NCI-H2081 (cell line): Measurements from ENCODE around the gene MILR1.
"Not testable (repeated sequence)": the region's sequence is repeated elsewhere in the genome, so short reads cannot be mapped to it uniquely, and the experiment has no call there.

Experiments
- DNase-seq, 2 experiments: peaks; one replicate each; lab custom pipeline; 2025; lab: John Stamatoyannopoulos, UW

Gene MILR1

DNA sequence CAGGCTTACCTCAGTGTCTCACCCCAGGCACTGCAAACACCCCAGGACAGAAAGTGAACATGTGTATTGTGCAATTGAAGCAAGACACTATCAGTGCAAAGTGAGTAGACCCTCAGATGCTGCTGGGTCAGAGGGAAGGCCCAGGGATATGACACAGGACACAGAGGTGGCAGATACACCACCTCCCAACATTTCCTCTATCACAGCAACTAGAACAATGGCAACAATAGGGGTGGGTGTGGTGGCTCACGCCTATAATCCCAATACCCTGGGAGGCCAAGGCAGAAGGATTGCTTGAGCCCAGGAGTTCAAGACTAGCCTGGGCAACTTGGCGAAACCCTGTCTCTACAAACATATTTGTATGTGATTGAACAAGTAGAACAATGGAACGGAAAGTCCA, 22.5 kb downstream of the MILR1 start:
- DNase-seq = no peak

DNA sequence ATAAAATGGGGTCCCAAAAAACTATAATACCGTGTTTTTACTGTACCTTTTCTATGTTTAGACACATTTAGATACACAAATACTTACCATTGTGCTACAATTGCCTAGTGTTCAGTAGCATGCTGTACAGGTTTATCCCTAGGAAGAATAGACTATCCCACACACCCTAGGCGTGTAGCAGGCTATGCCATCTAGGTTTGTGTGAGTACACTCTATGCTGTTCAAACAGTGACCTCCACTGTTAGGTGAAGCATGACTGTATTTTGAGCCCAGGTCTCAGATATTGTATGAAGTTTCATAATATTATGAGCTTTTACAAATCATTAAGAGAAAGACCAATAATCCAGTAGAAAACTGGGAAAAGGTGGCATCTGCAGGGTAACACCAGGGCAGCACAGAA, 23.6 kb downstream of the MILR1 start:
- DNase-seq = no peak

- DNase-seq = no peak
Measured at GRCh38 chr17:64477849-64478248, 28.9 kb downstream of the MILR1 start.

GRCh38 chr17:64480951-64481350, 32.0 kb downstream of the MILR1 start:
- DNase-seq = no peak

- DNase-seq = no peak
Measured at GRCh38 chr17:64484380-64484779, 35.5 kb downstream of the MILR1 start.

- no peak for DNase-seq
Measured at GRCh38 chr17:64488301-64488700, 39.4 kb downstream of the MILR1 start.

GRCh38 chr17:64491034-64491860, 42.3 kb downstream of the MILR1 start:
- DNase-seq = no peak

DNA sequence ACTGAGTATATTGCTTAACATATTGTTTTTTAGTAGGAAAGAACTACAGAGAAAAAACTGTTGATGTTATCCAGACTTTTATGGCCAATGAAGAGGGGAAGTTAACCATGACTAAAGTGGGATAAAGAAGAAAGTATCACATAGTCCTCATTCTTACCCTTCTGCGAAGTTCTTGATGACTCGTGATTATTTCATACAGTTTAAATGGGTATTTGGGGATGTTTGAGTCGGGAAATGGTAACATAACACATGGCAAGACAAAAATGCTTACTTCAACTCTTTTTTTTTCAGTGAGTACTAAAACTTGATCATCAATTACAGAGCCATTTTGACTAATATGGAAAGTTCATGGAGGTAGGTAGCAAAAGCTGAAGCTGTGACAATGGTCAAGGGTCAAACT, 43.1 kb downstream of the MILR1 start:
- DNase-seq = no peak

GRCh38 chr17:64492481-64493109, 43.7 kb downstream of the MILR1 start:
- DNase-seq = no peak

- no peak for DNase-seq
Measured at GRCh38 chr17:64494121-64494520, 45.2 kb downstream of the MILR1 start.

- not testable (repeated sequence) for DNase-seq
Measured at GRCh38 chr17:64495300-64495699, 46.4 kb downstream of the MILR1 start.

DNA sequence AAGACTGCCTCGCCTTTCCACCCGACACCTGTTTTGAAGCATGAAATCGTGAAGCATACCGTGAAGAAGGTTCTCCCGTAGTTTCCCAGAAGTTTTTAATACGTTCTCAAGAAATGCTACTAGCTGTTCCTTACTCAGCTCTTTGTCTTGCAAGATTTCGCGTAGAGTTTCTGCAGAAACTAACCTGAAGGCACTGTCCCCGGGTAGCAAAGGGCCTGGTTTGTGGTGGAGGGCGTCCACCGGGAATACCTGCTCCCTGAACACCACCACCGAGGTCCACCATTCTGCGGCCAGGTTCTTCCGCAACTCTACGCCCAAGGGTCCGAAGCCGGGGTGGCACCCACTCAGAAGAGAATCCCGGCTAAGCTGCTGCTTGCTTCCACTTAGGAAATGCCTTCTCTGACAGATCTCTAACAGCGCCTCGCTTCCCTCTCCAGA, 47.5 kb downstream of the MILR1 start:
- DNase-seq = peak; percentile 54 to 55

- DNase-seq = peak; percentile 95 to 97
Measured at GRCh38 chr17:64496786-64497564, 48.1 kb downstream of the MILR1 start, which contains the start of gene POLG2. Gene POLG2 (minus strand): TSS chr17:64497054. CDS start chr17:64496968, 86 bp downstream.

GRCh38 chr17:64497565-64498035, 48.7 kb downstream of the MILR1 start:
- DNase-seq = no peak

GRCh38 chr17:64498308-64499203, 49.6 kb downstream of the MILR1 start:
- no peak for DNase-seq

GRCh38 chr17:64499805-64500486, 51.0 kb downstream of the MILR1 start:
- no peak for DNase-seq

GRCh38 chr17:64500487-64500859, 51.6 kb downstream of the MILR1 start:
- DNase-seq = no peak

DNA sequence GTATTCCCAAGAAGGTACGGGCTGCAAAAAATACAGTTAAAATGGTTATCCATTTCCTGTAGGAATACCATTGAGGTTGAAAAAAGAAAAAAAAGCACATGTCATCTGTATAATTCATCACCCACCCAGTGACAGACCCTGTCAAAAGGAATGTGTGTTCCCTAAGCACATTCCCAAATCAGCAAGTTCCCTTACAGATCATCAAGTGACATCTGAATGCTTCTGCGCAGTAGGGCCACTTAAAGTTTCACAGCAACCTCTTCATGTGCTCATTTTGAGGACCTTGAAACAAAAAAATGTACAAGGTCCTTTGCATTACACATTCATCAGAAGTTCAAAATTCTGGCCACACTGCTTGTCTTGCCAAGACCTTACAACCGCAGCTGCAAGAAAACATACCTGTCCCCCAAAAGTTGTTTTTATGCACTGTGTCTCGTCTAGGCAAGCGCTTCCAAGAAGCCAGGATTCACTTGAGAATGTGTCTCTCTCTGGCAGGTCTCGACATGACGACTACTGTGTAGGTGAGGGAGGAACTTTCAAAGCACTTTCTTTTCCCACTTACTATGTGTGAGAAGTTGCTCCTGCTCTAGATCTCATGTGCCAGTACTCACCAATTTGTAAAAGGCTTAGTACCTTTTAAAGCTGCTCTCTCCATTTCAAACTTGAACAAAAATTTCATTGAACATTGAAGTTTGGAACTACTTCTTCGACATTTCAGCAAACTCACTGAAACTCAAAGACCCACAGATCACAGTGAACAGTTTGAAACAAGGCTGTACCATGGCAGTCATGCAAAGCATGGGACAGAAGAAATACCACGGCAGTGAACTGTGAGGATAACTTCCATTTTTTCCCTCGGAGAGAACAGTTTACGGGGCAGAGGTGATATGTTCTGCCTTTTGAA, 52.2 kb downstream of the MILR1 start:
- DNase-seq = no peak

GRCh38 chr17:64502021-64502420, 53.1 kb downstream of the MILR1 start:
- no peak for DNase-seq

DNA sequence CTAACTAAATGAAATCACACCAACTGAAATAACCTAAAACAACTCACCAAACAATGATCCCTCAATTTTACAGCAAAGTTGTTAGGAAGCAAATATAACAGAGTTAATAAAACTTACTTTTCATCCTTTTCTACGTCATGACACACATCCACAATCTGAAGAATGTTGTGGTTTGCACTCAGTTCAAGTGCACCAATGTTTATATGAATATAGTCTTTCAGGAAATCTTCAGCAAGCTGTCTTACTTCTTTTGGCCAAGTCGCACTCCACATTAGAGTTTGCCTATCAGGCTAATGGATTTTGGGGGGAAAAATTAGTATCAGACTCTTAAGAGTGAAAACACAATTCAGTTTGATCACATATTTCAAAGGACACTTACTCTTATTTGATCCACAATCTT, 53.9 kb downstream of the MILR1 start:
- DNase-seq = no peak
